Fibroblast of skin of left quadriceps (primary cell): ENCODE results near the gene CLCF1.
A peak's percentile ranks its signal among the peaks of the same experiment; 100 is the strongest.

ENCODE experiments used
- DNase-seq, 2 experiments: peaks; one replicate each; pipeline ENCODE4 v3.0.0-alpha.2; 2013; ENCODE audit warnings: low read depth in 2 of 2

The CLCF1 gene

GRCh38 chr11:67395555-67396258, 22.3 kb upstream of the CLCF1 start:
- no peak for DNase-seq

DNA sequence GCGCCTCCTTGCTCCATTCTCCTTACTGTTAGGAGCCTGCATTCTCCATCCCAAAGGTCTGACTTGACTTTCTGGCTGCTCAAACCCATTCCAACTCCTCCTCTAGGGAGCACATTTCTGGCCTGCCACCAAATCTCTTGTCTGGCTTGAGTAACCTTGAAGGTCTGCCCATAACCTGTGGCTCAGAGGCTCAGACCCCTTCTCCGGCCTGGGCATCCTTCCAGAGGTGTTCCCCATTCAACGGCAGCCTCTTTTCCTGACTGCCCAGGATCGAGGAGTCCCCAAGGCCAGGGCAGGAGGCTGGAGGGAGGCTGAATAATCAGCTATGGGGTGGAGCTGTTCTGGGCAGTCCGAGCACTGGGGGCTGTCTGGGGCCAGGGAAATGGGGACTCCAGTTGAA, 20.6 kb upstream of the CLCF1 start:
- no peak for DNase-seq

- no peak for DNase-seq
Measured at GRCh38 chr11:67393437-67393836, 20.0 kb upstream of the CLCF1 start.

GRCh38 chr11:67392183-67392715, 18.9 kb upstream of the CLCF1 start:
- no peak for DNase-seq

DNA sequence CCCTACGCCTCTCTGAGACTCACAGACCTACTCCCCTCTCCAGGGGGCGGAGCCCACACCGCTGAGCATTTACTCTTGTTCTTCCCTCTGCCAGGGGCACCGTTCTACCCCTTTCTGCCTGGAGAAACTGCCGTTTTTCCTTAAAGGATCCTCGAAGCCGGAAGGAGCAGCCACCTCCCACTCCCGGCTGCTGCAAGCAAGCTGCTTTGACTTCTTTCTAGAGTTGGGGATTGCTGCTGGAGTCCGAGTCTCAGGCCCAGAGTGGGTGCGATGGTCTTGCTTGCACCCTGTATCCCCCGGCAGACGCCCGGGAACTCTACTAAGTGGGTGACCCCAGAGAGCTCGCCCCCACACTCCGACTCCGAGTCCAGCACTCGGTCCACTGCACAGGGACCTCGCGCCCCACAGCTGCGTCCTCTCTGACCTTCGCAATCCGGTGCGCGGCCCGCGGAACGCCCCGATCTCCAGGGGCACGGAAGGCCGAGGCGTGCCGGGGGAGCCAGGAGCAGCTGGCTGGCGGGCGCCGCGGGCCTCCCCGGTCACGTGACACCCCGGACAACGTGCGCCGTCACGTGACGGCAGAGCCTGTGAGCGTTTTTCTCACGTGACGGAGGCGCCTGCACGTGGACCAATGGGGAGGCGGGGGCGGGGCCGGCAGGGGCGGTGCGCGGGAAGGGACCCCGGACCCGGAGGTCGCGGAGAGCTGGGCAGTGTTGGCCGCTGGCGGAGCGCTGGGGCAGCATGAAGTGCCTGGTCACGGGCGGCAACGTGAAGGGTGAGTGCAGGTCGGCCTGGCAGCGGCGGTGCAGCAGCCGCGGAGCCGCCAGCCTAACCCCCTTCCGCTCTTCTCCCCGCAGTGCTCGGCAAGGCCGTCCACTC, 18.1 kb upstream of the CLCF1 start, which contains the start of gene RAD9A:
RAD9A (plus strand) TSS at position 683 of the 879 bp plus-strand sequence; CDS start at position 742, 59 bp downstream.
- DNase-seq: peak; percentile 84 to 86

GRCh38 chr11:67390947-67391303, 17.5 kb upstream of the CLCF1 start:
- no peak for DNase-seq

GRCh38 chr11:67389477-67389876, 16.1 kb upstream of the CLCF1 start:
- no peak for DNase-seq

- no peak for DNase-seq
Measured at GRCh38 chr11:67387518-67387917, 14.1 kb upstream of the CLCF1 start.

DNA sequence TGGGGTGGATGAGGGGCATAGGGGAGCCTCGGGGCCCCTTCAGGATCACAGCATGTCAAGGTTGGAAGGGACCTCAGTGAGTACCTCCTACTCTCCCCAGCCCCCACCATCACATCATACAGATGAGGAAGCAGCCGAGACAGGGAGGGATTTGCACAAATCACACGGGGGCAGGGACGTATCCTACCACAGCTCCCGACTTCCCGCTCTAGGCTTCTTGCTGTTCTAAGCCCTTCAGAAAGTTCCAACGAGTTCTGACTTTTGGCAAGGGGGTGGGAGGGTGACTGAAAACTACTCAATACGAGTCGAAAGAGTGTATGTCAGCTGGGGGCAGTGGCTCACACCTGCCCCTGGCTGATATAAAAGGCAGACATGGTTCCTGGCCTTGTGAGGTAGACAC, 13.7 kb upstream of the CLCF1 start:
- no peak for DNase-seq

- DNase-seq: no peak
Measured at GRCh38 chr11:67384851-67385366, 11.5 kb upstream of the CLCF1 start.

GRCh38 chr11:67382276-67383136, 9.1 kb upstream of the CLCF1 start:
- peak in 1 of 2 experiments; percentile 44 for DNase-seq

GRCh38 chr11:67381244-67381972, 8.0 kb upstream of the CLCF1 start:
- no peak for DNase-seq

- no peak for DNase-seq
Measured at GRCh38 chr11:67379061-67380058, 6.0 kb upstream of the CLCF1 start.

GRCh38 chr11:67378544-67378943, 5.1 kb upstream of the CLCF1 start:
- DNase-seq: no peak

DNA sequence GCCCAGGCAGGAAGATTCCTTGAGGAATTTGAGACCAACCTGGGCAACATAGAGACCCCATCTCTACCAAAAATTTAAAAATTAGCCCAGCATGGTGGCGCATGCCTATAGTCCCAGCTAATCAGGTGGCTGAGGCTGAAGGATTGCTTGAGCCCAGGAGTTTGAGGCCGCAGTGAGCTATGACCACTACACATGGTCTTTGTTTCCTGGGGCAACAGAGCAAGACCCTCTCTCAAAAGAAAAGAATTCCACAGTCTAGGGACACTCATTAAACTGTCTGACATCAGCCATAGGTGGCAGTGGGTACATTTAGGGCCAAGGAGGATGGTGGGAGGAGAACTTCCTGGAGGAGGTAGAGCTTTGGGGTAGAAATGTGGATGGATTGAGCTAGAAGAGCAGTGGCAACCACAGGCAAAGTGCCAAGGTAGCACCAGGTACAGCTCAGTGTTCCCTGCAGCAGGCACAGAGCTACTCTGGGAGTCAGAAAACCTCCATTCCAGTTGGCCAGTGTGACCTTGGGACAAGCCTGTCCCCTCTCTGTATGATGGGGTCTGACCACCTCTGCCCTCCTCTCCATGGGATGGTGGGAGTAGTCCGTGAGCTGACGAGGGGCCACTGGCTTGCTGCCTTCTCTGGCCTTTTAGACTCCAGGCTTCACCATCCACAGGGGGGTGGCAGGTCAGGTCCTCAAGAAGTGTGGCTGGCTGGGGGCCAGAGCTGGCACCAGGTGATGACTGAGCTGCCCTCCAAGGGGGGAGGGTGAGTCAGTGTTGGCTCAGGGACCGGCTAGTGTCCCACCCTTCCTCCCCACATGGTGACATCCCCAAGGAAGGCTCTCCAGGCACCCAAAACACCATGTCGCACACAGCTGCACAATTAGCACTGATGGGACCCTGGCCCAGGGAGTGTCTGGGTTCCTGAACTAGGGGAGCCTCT, 3.7 kb upstream of the CLCF1 start:
- no peak for DNase-seq

- DNase-seq: no peak
Measured at GRCh38 chr11:67376063-67376820, 2.8 kb upstream of the CLCF1 start.

DNA sequence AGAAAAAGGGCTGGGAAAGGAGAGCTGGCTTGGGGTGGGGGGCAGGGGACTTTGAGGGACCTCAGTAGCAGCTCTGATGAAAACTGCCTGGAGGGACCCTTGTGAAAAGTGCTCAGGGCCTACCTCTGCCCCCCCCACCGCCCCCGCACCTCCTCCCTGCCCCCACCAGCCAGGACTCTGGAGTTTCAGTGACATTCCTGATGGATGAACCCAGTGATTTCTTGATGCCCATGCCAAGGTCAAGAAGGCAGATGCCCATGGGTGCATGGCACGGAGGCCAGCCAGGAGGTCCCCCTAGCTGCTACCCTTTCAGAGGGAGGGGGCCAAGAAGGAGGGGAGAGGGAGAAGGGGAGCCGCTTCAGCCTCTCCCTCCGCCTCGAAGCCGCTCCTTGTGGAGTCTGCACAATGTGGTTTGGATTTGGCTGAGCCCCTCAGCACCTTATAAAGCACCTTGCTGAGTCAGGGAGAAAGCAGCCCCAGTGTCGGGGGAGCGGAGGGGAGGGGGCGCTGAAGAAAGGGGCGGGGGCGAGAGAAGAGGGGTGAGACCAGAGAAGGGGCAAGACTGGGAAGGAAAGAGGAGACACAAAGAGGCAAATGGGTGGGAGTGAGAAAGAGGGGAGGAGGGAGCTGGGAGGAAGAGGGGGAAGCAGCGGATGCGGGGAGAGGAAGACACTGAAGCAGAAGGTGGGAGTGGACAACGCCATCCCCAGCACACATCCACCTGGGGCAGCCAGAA, 2.1 kb upstream of the CLCF1 start:
- DNase-seq: no peak
